T-helper 22 cell (primary cell): ENCODE results near the gene TTLL11.

ENCODE experiments used
- DNase-seq: peaks from one replicate; pipeline ENCODE4 v3.0.0-alpha.2; 2020; ENCODE audit warnings: low read depth

The TTLL11 gene

GRCh38 chr9:121938621-121939020 is 154.5 kb downstream of the TTLL11 start:
- no peak for DNase-seq

GRCh38 chr9:121937240-121937639 is 155.9 kb downstream of the TTLL11 start:
- DNase-seq: no peak

GRCh38 chr9:121935739-121936138 is 157.4 kb downstream of the TTLL11 start:
- no peak for DNase-seq

GRCh38 chr9:121930956-121931355 is 162.2 kb downstream of the TTLL11 start:
- no peak for DNase-seq

- DNase-seq: no peak
Observed at GRCh38 chr9:121929893-121930875, 162.9 kb downstream of the TTLL11 start.

- DNase-seq: no peak
Observed at GRCh38 chr9:121927636-121928035, 165.5 kb downstream of the TTLL11 start.

- no peak for DNase-seq
Observed at GRCh38 chr9:121927081-121927480, 166.0 kb downstream of the TTLL11 start.

- no peak for DNase-seq
Observed at GRCh38 chr9:121926351-121926801, 166.7 kb downstream of the TTLL11 start.

GRCh38 chr9:121925935-121926334 is 167.2 kb downstream of the TTLL11 start:
- DNase-seq: no peak

GRCh38 chr9:121924700-121925099 is 168.4 kb downstream of the TTLL11 start:
- no peak for DNase-seq

GRCh38 chr9:121921444-121921843 is 171.7 kb downstream of the TTLL11 start:
- DNase-seq: no peak

GRCh38 chr9:121917375-121918335 is 175.5 kb downstream of the TTLL11 start:
- DNase-seq: no peak

- no peak for DNase-seq
Observed at GRCh38 chr9:121915304-121915625, 177.8 kb downstream of the TTLL11 start.

GRCh38 chr9:121914604-121915303 is 178.4 kb downstream of the TTLL11 start:
- DNase-seq: no peak

GRCh38 chr9:121914017-121914595 is 179.0 kb downstream of the TTLL11 start:
- no peak for DNase-seq

- no peak for DNase-seq
Observed at GRCh38 chr9:121912812-121913627, 180.1 kb downstream of the TTLL11 start.

GRCh38 chr9:121910491-121911040 is 182.5 kb downstream of the TTLL11 start:
- no peak for DNase-seq

- DNase-seq: no peak
Observed at GRCh38 chr9:121909111-121909510, 184.0 kb downstream of the TTLL11 start.

GRCh38 chr9:121906074-121906870 is 186.8 kb downstream of the TTLL11 start:
- no peak for DNase-seq
